ENCODE results near the gene NAA60. TPM values are rescaled to one million over a fixed set of nuclear protein-coding genes. Genes with fewer than 3 reads are reported as not detected.
A peak's percentile ranks its signal among the peaks of the same experiment; 100 is the strongest.
"Not testable (repeated sequence)": the region's sequence is repeated elsewhere in the genome, so short reads cannot be mapped to it uniquely, and the experiment has no call there.

The NAA60 gene
- total and polyA plus RNA-seq, 12 donors: 16.9 to 96.3 (median 52.3) TPM

- H3K9me3 ChIP-seq (replicated peaks in 1 of 3): no peaks in the 10 kb centered on the region
- intact Hi-C loops (cut with DNase I): loop anchor here in 1 of 2 donors (10.0 kb wide), 1 partner anchor 234 kb away; no protein-coding TSS in a partner anchor
- H3K4me3 ChIP-seq: no peak overlapping the region
- no peak overlapping the region for H3K27ac ChIP-seq
- H3K4me1 ChIP-seq (replicated peaks in 1 of 2): peaks cover 15 to 19% of the 10 kb centered on the region in 2 donors
- no peaks in the 10 kb centered on the region for H3K27me3 ChIP-seq
- 94 to 98% (median 96%) methylated on average over 16 of the region's 16 CpGs for WGBS, 4 donors
- TF ChIP-seq POLR2A (IDR thresholded peaks at IDR 0.05): no peak
- TF ChIP-seq, protein P1, sequence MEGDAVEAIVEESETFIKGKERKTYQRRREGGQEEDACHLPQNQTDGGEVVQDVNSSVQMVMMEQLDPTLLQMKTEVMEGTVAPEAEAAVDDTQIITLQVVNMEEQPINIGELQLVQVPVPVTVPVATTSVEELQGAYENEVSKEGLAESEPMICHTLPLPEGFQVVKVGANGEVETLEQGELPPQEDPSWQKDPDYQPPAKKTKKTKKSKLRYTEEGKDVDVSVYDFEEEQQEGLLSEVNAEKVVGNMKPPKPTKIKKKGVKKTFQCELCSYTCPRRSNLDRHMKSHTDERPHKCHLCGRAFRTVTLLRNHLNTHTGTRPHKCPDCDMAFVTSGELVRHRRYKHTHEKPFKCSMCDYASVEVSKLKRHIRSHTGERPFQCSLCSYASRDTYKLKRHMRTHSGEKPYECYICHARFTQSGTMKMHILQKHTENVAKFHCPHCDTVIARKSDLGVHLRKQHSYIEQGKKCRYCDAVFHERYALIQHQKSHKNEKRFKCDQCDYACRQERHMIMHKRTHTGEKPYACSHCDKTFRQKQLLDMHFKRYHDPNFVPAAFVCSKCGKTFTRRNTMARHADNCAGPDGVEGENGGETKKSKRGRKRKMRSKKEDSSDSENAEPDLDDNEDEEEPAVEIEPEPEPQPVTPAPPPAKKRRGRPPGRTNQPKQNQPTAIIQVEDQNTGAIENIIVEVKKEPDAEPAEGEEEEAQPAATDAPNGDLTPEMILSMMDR (IDR thresholded peaks at IDR 0.05): no peak
- DNase-seq: no peak
- no peaks in the 10 kb centered on the region for H3K36me3 ChIP-seq (replicated peaks in 1 of 2)
These were observed 55.5 kb downstream of the NAA60 start for GRCh38 chr16:3498988-3499387.

DNA sequence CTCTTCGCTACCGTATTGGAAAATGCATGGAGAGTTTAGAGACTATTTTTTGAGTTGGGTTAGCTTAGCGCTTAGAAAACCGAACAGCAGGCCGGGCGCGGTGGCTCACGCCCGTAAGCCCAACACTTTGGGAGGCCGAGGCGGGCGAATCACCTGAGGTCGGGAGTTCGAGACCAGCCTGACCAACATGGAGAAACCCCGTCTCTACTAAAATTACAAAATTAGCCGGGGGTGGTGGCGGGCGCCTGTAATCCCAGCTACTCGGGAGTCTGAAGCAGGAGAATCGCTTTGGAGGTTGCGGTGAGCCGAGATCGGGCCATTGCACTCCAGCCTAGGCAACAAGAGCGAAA is 57.9 kb downstream of the NAA60 start:
- H3K4me1 ChIP-seq (replicated peaks in 1 of 2): peaks cover 15 to 19% of the 10 kb centered on the region in 2 donors
- WGBS, 4 donors: 16 to 18% (median 17%) methylated on average over 22 to 24 of the region's 24 CpGs
- intact Hi-C loops (cut with DNase I); H3K27me3 ChIP-seq; DNase-seq; H3K9me3 ChIP-seq (replicated peaks in 1 of 3): not testable (repeated sequence)
- peak overlapping the region in 3 of 4 donors; percentile 9 to 85 (median 79) for H3K4me3 ChIP-seq
- H3K36me3 ChIP-seq (replicated peaks in 1 of 2): peaks cover 0 to 12% of the 10 kb centered on the region in 2 donors
- H3K27ac ChIP-seq: peak overlapping the region in 4 of 5 donors; percentile 42 to 81 (median 72)

- DNase-seq: no peak
- TF ChIP-seq, protein P1 (IDR thresholded peaks at IDR 0.05): no peak
- no peak for TF ChIP-seq POLR2A (IDR thresholded peaks at IDR 0.05)
- Histone ChIP-seq H3K9me3 (replicated peaks in 1 of 3) (no peaks in the 10 kb centered on the region), H3K27ac (no peak overlapping the region), H3K36me3 (replicated peaks in 1 of 2) (peaks cover 0 to 13% of the 10 kb centered on the region in 2 donors), H3K27me3 (no peaks in the 10 kb centered on the region), H3K4me1 (replicated peaks in 1 of 2) (peaks cover 15 to 19% of the 10 kb centered on the region in 2 donors), H3K4me3 (peak overlapping the region in 2 of 4 donors; percentile 79 to 85)
- intact Hi-C loops (cut with DNase I): no loop called here
- 81 to 86% (median 84%) methylated on average over 22 of the region's 22 CpGs for WGBS, 4 donors
These were observed 58.4 kb downstream of the NAA60 start for GRCh38 chr16:3501783-3502400.

DNA sequence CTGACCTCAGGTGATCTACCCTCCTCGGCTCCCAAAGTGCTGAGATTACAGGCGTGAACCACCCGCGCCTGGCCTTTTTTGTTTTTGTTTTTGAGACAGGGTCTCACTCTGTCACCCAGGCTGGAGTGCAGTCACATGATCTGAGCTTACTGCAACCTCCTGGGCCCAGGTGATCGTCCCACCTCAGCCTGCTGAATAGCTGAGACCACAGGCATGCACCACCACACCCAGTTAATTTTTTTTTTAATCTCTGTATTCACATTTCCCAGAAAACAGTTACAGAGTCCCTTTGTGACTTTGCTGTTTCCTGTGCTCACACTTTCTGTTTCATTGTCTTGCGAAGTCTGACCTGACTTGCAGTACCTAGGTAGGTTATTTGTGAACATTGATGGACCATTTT is 60.0 kb downstream of the NAA60 start:
- no peak for TF ChIP-seq POLR2A (IDR thresholded peaks at IDR 0.05)
- TF ChIP-seq, protein P1 (IDR thresholded peaks at IDR 0.05): no peak
- Histone ChIP-seq H3K4me1 (replicated peaks in 1 of 2) (peaks cover 15 to 19% of the 10 kb centered on the region in 2 donors), H3K9me3 (replicated peaks in 1 of 3) (no peaks in the 10 kb centered on the region), H3K27me3 (no peaks in the 10 kb centered on the region), H3K27ac (no peak overlapping the region), H3K36me3 (replicated peaks in 1 of 2) (peaks cover 0 to 22% of the 10 kb centered on the region in 2 donors), H3K4me3 (no peak overlapping the region)
- intact Hi-C loops (cut with DNase I): no loop called here
- DNase-seq: no peak
- WGBS, 4 donors: 78 to 88% (median 83%) methylated on average over 6 of the region's 6 CpGs

GRCh38 chr16:3508736-3509135 is 65.3 kb downstream of the NAA60 start:
- intact Hi-C loops (cut with DNase I): no loop called here
- peak in 1 of 7 donors; percentile 2 for DNase-seq
- no peak for TF ChIP-seq POLR2A (IDR thresholded peaks at IDR 0.05)
- TF ChIP-seq, protein P1 (IDR thresholded peaks at IDR 0.05): no peak

More at GRCh38 chr16:3508736-3509135, 65.3 kb downstream of the NAA60 start:
- no peaks in the 10 kb centered on the region for H3K4me1 ChIP-seq (replicated peaks in 1 of 2)
- no peaks in the 10 kb centered on the region for H3K27me3 ChIP-seq
- peaks cover 0 to 66% of the 10 kb centered on the region in 2 donors for H3K36me3 ChIP-seq (replicated peaks in 1 of 2)
- H3K4me3 ChIP-seq: no peak overlapping the region
- WGBS, 4 donors: 91 to 96% (median 93%) methylated on average over 7 of the region's 7 CpGs
- no peaks in the 10 kb centered on the region for H3K9me3 ChIP-seq (replicated peaks in 1 of 3)
- H3K27ac ChIP-seq: no peak overlapping the region

Data from adrenal gland (tissue), 12 donors.